ENCODE data around the gene SFT2D3.
A peak's percentile ranks its signal among the peaks of the same experiment; 100 is the strongest.

Gene SFT2D3

DNA sequence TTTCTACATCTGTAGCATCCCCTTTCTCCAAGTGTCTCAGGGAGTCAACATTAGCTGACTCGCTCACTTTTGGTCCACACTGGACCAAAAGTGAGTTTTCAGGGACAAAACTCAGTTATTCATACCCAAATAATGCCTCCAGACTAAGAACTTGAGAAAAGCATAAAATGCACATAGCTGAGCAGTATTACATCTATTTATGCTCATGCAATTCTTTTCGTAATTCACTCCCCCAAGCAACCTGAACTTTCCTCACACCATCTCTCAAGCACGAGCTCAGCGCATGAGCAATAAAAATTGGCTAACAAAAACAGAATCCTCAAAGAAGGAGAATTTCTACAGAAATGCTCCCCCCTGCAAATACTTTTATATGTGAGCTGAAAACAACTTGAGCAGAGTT, 17.0 kb downstream of the SFT2D3 start:
- FAIRE-seq: no peak
- TF ChIP-seq POLR2AphosphoS5 (IDR thresholded peaks at IDR 0.05; ENCODE audit: low read depth, low read length): no peak
- TF ChIP-seq POLR2A (IDR thresholded peaks at IDR 0.05; ENCODE audit: low read depth, low read length): no peak
- no peak for TF ChIP-seq TAF1 (IDR thresholded peaks at IDR 0.05; ENCODE audit: low read depth, low read length)
- TF ChIP-seq SPI1 (IDR thresholded peaks at IDR 0.05; ENCODE audit: low read depth, low read length): no peak
- TF ChIP-seq POU2F2 (IDR thresholded peaks at IDR 0.05; ENCODE audit: low read depth, low read length): no peak
- no peak for TF ChIP-seq PAX5 (IDR thresholded peaks at IDR 0.05; ENCODE audit: insufficient read depth, low read length, severe bottlenecking)
- no peak for DNase-seq (ENCODE audit: insufficient read length, low spot score)

GRCh38 chr2:127719301-127720218, 18.3 kb downstream of the SFT2D3 start:
- FAIRE-seq (no peak), DNase-seq (ENCODE audit: insufficient read length, low spot score) (no peak)
- TF ChIP-seq POU2F2 (IDR thresholded peaks at IDR 0.05; ENCODE audit: low read depth, low read length): no peak

DNA sequence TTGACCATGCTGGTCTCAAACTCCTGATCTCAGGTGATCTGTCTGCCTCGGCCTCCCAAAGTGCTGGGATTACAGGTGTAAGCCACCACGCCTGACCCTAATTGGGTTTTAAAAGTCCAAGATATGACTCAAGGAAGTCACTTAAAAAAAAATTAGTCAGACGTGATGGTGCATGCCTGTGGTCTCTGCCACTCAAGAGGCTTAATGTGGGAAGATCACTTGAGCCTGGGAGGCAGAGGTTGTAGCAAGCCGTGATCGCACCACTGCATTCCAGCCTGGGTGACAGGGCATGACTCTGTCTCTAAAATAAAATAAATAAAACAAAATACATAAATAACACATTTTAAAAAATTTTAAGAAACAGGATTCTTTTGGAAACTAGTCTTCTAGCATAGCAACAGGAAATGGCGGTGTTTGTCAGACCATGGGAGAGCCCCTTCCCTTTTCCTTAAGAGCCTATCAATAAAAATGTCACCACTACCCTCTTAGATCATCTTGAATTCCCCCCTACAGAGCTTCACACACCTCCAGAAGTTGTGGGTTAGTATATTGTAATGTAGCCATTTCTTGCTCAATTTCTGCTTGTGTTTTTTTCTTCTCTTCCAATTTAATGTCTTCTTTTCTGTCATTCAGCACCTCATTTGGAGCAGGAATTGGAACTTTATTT, 20.1 kb downstream of the SFT2D3 start:
- no peak for TF ChIP-seq TAF1 (IDR thresholded peaks at IDR 0.05; ENCODE audit: low read depth, low read length)
- TF ChIP-seq PAX5 (IDR thresholded peaks at IDR 0.05; ENCODE audit: insufficient read depth, low read length, severe bottlenecking): no peak
- no peak for TF ChIP-seq POU2F2 (IDR thresholded peaks at IDR 0.05; ENCODE audit: low read depth, low read length)
- TF ChIP-seq POLR2A (IDR thresholded peaks at IDR 0.05; ENCODE audit: low read depth, low read length): no peak
- TF ChIP-seq SPI1 (IDR thresholded peaks at IDR 0.05; ENCODE audit: low read depth, low read length): no peak
- no peak for TF ChIP-seq POLR2AphosphoS5 (IDR thresholded peaks at IDR 0.05; ENCODE audit: low read depth, low read length)
- FAIRE-seq: no peak

DNA sequence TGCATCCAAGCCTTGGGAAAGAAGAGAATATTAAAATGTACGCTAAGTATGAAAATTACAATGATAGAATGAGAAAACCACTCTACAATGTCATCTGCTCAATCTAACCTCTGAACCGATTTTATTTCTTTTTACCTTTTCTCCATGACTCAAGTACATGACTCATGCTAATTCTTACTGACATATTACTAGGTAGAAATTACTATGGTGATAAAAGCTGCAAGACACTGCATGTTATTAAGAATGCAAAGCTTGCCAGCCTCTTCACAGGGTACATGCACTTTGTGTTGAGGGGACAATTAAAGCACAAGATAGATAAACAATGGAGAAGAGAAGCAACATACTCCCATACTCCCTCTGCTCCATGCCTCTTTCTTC, 20.7 kb downstream of the SFT2D3 start:
- FAIRE-seq (no peak), DNase-seq (ENCODE audit: insufficient read length, low spot score) (no peak)
- TF ChIP-seq SPI1 (IDR thresholded peaks at IDR 0.05; ENCODE audit: low read depth, low read length) (no peak), POLR2AphosphoS5 (IDR thresholded peaks at IDR 0.05; ENCODE audit: low read depth, low read length) (no peak), PAX5 (IDR thresholded peaks at IDR 0.05; ENCODE audit: insufficient read depth, low read length, severe bottlenecking) (no peak), TAF1 (IDR thresholded peaks at IDR 0.05; ENCODE audit: low read depth, low read length) (no peak), POU2F2 (IDR thresholded peaks at IDR 0.05; ENCODE audit: low read depth, low read length) (no peak), POLR2A (IDR thresholded peaks at IDR 0.05; ENCODE audit: low read depth, low read length) (no peak)

More for the DNA sequence above, 20.1 kb downstream of the SFT2D3 start:
- no peak for DNase-seq (ENCODE audit: insufficient read length, low spot score)

DNA sequence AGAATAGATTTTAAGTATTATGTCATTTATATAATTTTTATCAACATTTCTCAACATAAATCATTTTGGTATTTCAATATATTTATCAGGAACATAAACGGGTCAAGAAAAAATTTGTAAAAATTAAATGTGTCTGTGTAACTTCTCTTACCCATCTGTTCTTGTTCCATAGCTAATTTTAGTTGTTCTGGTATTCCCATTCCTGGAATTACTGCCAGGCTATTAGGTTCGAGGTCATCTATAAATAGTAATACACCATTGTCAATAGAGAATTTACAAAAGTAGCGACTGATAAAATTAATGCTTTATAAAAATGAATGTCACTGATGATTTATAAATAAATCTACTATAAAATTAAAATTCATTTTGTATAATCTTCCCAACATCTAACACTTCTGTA, 21.5 kb downstream of the SFT2D3 start:
- no peak for FAIRE-seq
- TF ChIP-seq SPI1 (IDR thresholded peaks at IDR 0.05; ENCODE audit: low read depth, low read length) (no peak), TAF1 (IDR thresholded peaks at IDR 0.05; ENCODE audit: low read depth, low read length) (no peak), POU2F2 (IDR thresholded peaks at IDR 0.05; ENCODE audit: low read depth, low read length) (no peak), POLR2A (IDR thresholded peaks at IDR 0.05; ENCODE audit: low read depth, low read length) (no peak), PAX5 (IDR thresholded peaks at IDR 0.05; ENCODE audit: insufficient read depth, low read length, severe bottlenecking) (no peak), POLR2AphosphoS5 (IDR thresholded peaks at IDR 0.05; ENCODE audit: low read depth, low read length) (no peak)
- no peak for DNase-seq (ENCODE audit: insufficient read length, low spot score)

DNA sequence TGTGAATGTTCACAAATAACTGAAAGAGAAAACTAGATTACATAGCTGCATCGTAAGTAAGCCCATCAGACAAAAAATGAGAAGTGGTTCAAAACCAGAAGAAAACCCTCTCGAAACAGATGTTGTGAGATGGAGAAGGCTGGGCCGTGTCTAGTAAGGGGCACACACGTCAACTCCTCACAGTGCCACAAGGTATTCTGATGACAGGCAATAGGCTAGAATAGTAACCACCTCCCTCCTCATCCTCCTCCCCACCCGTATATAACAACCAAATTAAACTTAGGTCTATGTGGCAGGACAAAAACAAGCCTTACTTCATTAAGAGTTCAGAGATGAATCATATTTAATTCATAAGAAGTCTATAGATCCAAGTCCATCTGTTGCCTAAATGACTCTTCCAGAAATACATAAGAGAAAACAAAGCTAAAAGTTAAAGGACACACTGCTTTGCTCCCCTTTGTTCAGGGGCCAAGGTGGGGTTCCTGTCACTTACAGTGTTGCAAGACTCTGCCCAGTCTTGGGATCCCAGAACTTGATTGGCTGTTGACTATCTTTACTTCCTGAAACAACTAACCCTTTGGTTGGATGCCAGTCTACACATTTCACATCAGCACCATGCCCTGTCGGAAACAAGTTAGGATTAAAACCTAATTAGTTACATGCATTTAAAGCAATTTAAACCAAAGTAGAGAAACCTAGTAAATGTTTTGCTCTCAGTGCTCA, 25.0 kb downstream of the SFT2D3 start:
- FAIRE-seq: peak; percentile 38
- DNase-seq (ENCODE audit: insufficient read length, low spot score): no peak
- no peak for TF ChIP-seq PAX5 (IDR thresholded peaks at IDR 0.05; ENCODE audit: insufficient read depth, low read length, severe bottlenecking)
- no peak for TF ChIP-seq POU2F2 (IDR thresholded peaks at IDR 0.05; ENCODE audit: low read depth, low read length)
- no peak for TF ChIP-seq TAF1 (IDR thresholded peaks at IDR 0.05; ENCODE audit: low read depth, low read length)
- no peak for TF ChIP-seq POLR2AphosphoS5 (IDR thresholded peaks at IDR 0.05; ENCODE audit: low read depth, low read length)
- TF ChIP-seq SPI1 (IDR thresholded peaks at IDR 0.05; ENCODE audit: low read depth, low read length): no peak
- TF ChIP-seq POLR2A (IDR thresholded peaks at IDR 0.05; ENCODE audit: low read depth, low read length): no peak

- TF ChIP-seq TAF1 (IDR thresholded peaks at IDR 0.05; ENCODE audit: low read depth, low read length) (no peak), POU2F2 (IDR thresholded peaks at IDR 0.05; ENCODE audit: low read depth, low read length) (no peak), POLR2AphosphoS5 (IDR thresholded peaks at IDR 0.05; ENCODE audit: low read depth, low read length) (no peak)
- FAIRE-seq: no peak
- no peak for DNase-seq (ENCODE audit: insufficient read length, low spot score)
These were observed 32.0 kb downstream of the SFT2D3 start for GRCh38 chr2:127733113-127733815.

DNA sequence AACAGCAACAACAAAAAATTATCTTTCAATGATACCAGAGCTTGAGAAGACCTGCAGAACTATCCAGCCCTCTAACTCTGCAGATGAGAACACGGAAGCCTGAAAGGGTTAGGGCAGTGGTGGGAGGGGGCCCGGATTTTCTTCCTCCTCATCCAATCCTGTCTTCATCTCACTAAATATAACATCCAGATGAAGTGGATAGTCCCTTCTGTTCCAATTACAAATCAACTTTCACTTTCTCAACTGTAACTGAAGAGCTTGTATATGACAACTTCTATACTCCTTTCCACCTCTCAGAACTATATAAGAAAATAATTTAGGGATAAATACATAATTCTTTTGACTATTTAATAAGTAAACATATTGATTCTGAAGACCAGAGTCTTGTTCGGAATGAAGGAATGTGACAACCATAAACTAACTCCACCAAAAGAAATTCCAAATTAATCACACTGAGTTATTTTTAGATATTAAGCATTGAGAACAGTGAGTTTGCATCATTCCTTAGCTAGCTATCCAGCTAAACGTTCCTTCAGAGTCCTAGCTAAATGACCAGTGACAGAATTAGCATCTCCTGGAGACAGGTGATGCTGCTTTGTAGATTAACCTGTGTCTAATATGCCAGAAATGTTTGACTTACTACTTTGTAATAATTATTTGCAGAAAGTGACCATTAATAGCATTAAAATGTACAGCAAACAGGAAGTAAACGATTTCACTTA, 32.7 kb downstream of the SFT2D3 start:
- no peak for DNase-seq (ENCODE audit: insufficient read length, low spot score)
- FAIRE-seq: no peak
- no peak for TF ChIP-seq POU2F2 (IDR thresholded peaks at IDR 0.05; ENCODE audit: low read depth, low read length)
- no peak for TF ChIP-seq POLR2A (IDR thresholded peaks at IDR 0.05; ENCODE audit: low read depth, low read length)
- no peak for TF ChIP-seq TAF1 (IDR thresholded peaks at IDR 0.05; ENCODE audit: low read depth, low read length)
- no peak for TF ChIP-seq PAX5 (IDR thresholded peaks at IDR 0.05; ENCODE audit: insufficient read depth, low read length, severe bottlenecking)
- TF ChIP-seq POLR2AphosphoS5 (IDR thresholded peaks at IDR 0.05; ENCODE audit: low read depth, low read length): no peak
- TF ChIP-seq SPI1 (IDR thresholded peaks at IDR 0.05; ENCODE audit: low read depth, low read length): no peak
